HepG2 (cell line): ENCODE measurements around the gene NAPSA. TPM values are rescaled to one million over a fixed set of nuclear protein-coding genes. Genes with fewer than 3 reads are reported as not detected.

ENCODE experiments used
- BRD4 ChIP-seq: sonication (generic); formaldehyde crosslinking; IDR thresholded peaks from 2 replicates; pipeline ENCODE4 v1.4.0; 2020; ENCODE audit warnings: missing genetic modification reagents
- ELF4 ChIP-seq: sonication (generic); formaldehyde crosslinking; IDR thresholded peaks from 2 replicates; pipeline ENCODE4 v1.5.0; 2020; ENCODE audit warnings: missing genetic modification reagents, mild to moderate bottlenecking, moderate library complexity, borderline replicate concordance
- GATAD1 ChIP-seq: IDR thresholded peaks from 2 replicates; pipeline ENCODE4 v1.6.1; 2016; ENCODE audit warnings: missing genetic modification reagents, missing compliant biosample characterization
- REL ChIP-seq: sonication (generic); formaldehyde crosslinking; conservative IDR thresholded peaks from 2 replicates; pipeline ENCODE4 v1.8.0; 2022; ENCODE audit warnings: mild to moderate bottlenecking, missing genetic modification reagents, moderate library complexity
- REXO4 ChIP-seq: sonication (generic); formaldehyde crosslinking; IDR thresholded peaks from 2 replicates; pipeline ENCODE4 v1.8.0; 2022; ENCODE audit warnings: missing genetic modification reagents, mild to moderate bottlenecking, borderline replicate concordance
- RFXANK ChIP-seq: IDR thresholded peaks from 2 replicates; pipeline ENCODE4 v1.6.1; 2016
- RORA ChIP-seq: sonication (generic); formaldehyde crosslinking; IDR thresholded peaks from 2 replicates; pipeline ENCODE4 v1.5.0; 2020; ENCODE audit warnings: mild to moderate bottlenecking, missing genetic modification reagents, moderate library complexity
- TP53 ChIP-seq: sonication (generic); formaldehyde crosslinking; conservative IDR thresholded peaks from 2 replicates; pipeline ENCODE4 v1.4.0; 2020; ENCODE audit warnings: missing genetic modification reagents
- XBP1 ChIP-seq: sonication (generic); formaldehyde crosslinking; IDR thresholded peaks from 2 replicates; pipeline ENCODE4 v1.5.0; 2020; ENCODE audit warnings: missing genetic modification reagents
- ZNF12 ChIP-seq: sonication (generic); formaldehyde crosslinking; IDR thresholded peaks from 2 replicates; pipeline ENCODE4 v1.5.0; 2020; ENCODE audit warnings: missing genetic modification reagents
- ZNF17 ChIP-seq: sonication (generic); formaldehyde crosslinking; IDR thresholded peaks from 2 replicates; pipeline ENCODE4 v1.5.0; 2020; ENCODE audit warnings: mild to moderate bottlenecking, missing genetic modification reagents
- ZNF543 ChIP-seq: sonication (generic); formaldehyde crosslinking; IDR thresholded peaks from 2 replicates; pipeline ENCODE4 v1.4.0; 2020; ENCODE audit warnings: mild to moderate bottlenecking, missing genetic modification reagents
- ZNF749 ChIP-seq: sonication (generic); formaldehyde crosslinking; IDR thresholded peaks from 2 replicates; pipeline ENCODE4 v1.8.0; 2022; ENCODE audit warnings: mild to moderate bottlenecking, missing genetic modification reagents, moderate library complexity, borderline replicate concordance
- ZNF773 ChIP-seq: sonication (generic); formaldehyde crosslinking; IDR thresholded peaks from 2 replicates; pipeline ENCODE4 v1.4.0; 2020; ENCODE audit warnings: missing genetic modification reagents, borderline replicate concordance
- ZNF781 ChIP-seq: sonication (generic); formaldehyde crosslinking; IDR thresholded peaks from 2 replicates; pipeline ENCODE4 v1.5.1; 2020; ENCODE audit warnings: borderline replicate concordance, mild to moderate bottlenecking, missing genetic modification reagents; ENCODE audit errors: not compliant biosample characterization
- ZNF841 ChIP-seq: sonication (generic); formaldehyde crosslinking; IDR thresholded peaks from 2 replicates; pipeline ENCODE4 v1.8.1; 2023; ENCODE audit warnings: missing genetic modification reagents, borderline replicate concordance
- ZSCAN21 ChIP-seq: sonication (generic); formaldehyde crosslinking; IDR thresholded peaks from 2 replicates; pipeline ENCODE4 v1.8.0; 2022; ENCODE audit warnings: mild to moderate bottlenecking, missing genetic modification reagents, moderate library complexity, borderline replicate concordance
- polyA plus RNA-seq, 8 experiments: library from polyadenylated mRNA; depleted of rRNA in 3 of 8; stranded (reverse) in 7 of 8; unstranded in 1 of 8; fragments of >200 nt; fragmentation: Illumina TruSeq in 4 of 8; extraction: Trizol in 4 of 8; gene quantifications; 2 replicates each; pipeline versions ENCODE4 v1.2.1 to v1.2.3, GENCODE V29; 2011 to 2016; ENCODE audit warnings: low read depth in 4 of 8, missing spikeins in 1 of 8, mixed read lengths in 1 of 8; ENCODE audit not compliant: insufficient read depth in 1 of 8
- total RNA-seq, 5 experiments: library from RNA; depleted of rRNA; stranded (reverse); fragments of >200 nt; fragmentation: Illumina TruSeq; extraction: Trizol; gene quantifications; 2 replicates each; pipeline ENCODE4 v1.2.3, GENCODE V29; 2016; ENCODE audit warnings: low read depth in 1 of 5
- TF ChIP-seq, protein P1 (sequence below): sonication (generic); formaldehyde crosslinking; IDR thresholded peaks from 2 replicates; pipeline ENCODE4 v1.8.1; 2023; ENCODE audit warnings: missing genetic modification reagents, mild to moderate bottlenecking, borderline replicate concordance
- TF ChIP-seq, protein P2 (sequence below): sonication (generic); formaldehyde crosslinking; IDR thresholded peaks from 2 replicates; pipeline ENCODE4 v1.4.0; 2020; ENCODE audit warnings: missing genetic modification reagents
- TF ChIP-seq, protein P3 (sequence below): sonication (generic); formaldehyde crosslinking; conservative IDR thresholded peaks from 2 replicates; pipeline ENCODE4 v1.8.1; 2023; ENCODE audit warnings: missing genetic modification reagents
- TF ChIP-seq, protein P4 (sequence below): sonication (generic); formaldehyde crosslinking; IDR thresholded peaks from 2 replicates; pipeline ENCODE4; 2020; ENCODE audit warnings: missing genetic modification reagents, mild to moderate bottlenecking, borderline replicate concordance

The NAPSA gene
- total and polyA plus RNA-seq, 2 of the 13 experiments (the other 11 are each of a cell fraction or from before 2014, with no cell fraction given): not detected

DNA sequence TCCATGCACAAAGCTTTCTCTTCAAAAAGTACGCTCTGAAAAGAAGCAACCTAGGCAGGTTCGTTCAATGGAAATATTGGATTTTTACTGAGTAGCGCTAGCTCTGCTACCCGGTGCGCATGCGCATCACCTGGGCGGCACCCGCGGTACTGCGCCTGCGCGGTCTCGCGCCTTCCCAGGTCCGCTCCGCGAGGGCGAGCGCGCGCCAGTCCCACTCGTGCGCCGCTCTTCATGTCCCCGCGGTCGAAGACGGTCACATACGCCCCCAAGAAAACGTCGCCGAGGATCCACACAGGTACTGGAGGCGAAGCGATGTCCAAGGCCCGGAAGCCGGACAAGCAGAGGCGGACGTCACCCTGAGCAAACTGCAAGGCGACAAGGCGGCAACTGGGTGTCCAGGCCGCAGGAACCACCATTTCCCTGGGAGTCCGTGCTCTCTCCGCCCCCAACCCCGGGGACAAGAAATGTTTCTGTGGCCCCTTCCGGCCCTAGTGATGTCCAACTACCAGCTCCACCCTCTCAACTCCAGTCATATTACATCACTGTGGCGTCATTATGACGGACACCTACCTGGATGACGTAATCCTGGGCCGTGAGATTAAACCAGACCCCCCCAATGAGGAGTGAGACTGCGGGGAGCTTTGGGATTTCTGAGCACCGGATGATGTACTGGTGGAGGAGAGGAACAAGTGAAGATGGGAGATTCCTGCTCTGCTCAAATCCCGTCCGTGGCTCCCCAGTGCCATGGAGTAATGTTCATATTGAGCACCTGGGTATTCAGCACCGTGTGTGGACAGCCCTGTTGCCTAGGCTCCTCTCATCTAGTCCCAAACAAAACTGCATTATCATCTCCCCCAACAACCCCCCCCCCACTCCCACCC is 31.5 kb downstream of the NAPSA start (continued):
- TF ChIP-seq, protein P1, sequence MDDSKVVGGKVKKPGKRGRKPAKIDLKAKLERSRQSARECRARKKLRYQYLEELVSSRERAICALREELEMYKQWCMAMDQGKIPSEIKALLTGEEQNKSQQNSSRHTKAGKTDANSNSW (CRISPR knock-in tag): 0 out of 2 replicates have a peak, but pooled peaks have one; percentile 90
- TF ChIP-seq ELF4 (CRISPR knock-in tag) (no peak), TP53 (CRISPR knock-in tag) (0 out of 2 replicates have a peak, but pooled peaks have one; percentile 45), BRD4 (CRISPR knock-in tag) (peak; percentile 65; the same call in 1 of the 2 replicates), RORA (CRISPR knock-in tag) (no peak), ZNF543 (CRISPR knock-in tag) (0 out of 2 replicates have a peak, but pooled peaks have one; percentile 32), ZNF841 (no peak), ZSCAN21 (peak; percentile 74), GATAD1 (CRISPR knock-in tag) (peak; percentile 63; the same call in 1 of the 2 replicates), ZNF749 (0 out of 2 replicates have a peak, but pooled peaks have one; percentile 70), XBP1 (0 out of 2 replicates have a peak, but pooled peaks have one; percentile 30), ZNF17 (CRISPR knock-in tag) (no peak), RFXANK (CRISPR knock-in tag) (peak; percentile 62; the same call in 1 of the 2 replicates), REXO4 (CRISPR knock-in tag) (0 out of 2 replicates have a peak, but pooled peaks have one; percentile 50), ZNF781 (CRISPR knock-in tag) (peak; percentile 86), REL (CRISPR knock-in tag) (0 out of 2 replicates have a peak, but pooled peaks have one; percentile 77), ZNF12 (CRISPR knock-in tag) (no peak), ZNF773 (CRISPR knock-in tag) (peak; percentile 95)
- TF ChIP-seq, protein P2, sequence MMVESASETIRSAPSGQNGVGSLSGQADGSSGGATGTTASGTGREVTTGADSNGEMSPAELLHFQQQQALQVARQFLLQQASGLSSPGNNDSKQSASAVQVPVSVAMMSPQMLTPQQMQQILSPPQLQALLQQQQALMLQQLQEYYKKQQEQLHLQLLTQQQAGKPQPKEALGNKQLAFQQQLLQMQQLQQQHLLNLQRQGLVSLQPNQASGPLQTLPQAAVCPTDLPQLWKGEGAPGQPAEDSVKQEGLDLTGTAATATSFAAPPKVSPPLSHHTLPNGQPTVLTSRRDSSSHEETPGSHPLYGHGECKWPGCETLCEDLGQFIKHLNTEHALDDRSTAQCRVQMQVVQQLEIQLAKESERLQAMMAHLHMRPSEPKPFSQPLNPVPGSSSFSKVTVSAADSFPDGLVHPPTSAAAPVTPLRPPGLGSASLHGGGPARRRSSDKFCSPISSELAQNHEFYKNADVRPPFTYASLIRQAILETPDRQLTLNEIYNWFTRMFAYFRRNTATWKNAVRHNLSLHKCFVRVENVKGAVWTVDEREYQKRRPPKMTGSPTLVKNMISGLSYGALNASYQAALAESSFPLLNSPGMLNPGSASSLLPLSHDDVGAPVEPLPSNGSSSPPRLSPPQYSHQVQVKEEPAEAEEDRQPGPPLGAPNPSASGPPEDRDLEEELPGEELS (CRISPR knock-in tag): peak; percentile 39; the same call in 1 of the 2 replicates
- TF ChIP-seq, protein P3, sequence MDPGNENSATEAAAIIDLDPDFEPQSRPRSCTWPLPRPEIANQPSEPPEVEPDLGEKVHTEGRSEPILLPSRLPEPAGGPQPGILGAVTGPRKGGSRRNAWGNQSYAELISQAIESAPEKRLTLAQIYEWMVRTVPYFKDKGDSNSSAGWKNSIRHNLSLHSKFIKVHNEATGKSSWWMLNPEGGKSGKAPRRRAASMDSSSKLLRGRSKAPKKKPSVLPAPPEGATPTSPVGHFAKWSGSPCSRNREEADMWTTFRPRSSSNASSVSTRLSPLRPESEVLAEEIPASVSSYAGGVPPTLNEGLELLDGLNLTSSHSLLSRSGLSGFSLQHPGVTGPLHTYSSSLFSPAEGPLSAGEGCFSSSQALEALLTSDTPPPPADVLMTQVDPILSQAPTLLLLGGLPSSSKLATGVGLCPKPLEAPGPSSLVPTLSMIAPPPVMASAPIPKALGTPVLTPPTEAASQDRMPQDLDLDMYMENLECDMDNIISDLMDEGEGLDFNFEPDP: 0 out of 2 replicates have a peak, but pooled peaks have one; percentile 43
- TF ChIP-seq, protein P4, sequence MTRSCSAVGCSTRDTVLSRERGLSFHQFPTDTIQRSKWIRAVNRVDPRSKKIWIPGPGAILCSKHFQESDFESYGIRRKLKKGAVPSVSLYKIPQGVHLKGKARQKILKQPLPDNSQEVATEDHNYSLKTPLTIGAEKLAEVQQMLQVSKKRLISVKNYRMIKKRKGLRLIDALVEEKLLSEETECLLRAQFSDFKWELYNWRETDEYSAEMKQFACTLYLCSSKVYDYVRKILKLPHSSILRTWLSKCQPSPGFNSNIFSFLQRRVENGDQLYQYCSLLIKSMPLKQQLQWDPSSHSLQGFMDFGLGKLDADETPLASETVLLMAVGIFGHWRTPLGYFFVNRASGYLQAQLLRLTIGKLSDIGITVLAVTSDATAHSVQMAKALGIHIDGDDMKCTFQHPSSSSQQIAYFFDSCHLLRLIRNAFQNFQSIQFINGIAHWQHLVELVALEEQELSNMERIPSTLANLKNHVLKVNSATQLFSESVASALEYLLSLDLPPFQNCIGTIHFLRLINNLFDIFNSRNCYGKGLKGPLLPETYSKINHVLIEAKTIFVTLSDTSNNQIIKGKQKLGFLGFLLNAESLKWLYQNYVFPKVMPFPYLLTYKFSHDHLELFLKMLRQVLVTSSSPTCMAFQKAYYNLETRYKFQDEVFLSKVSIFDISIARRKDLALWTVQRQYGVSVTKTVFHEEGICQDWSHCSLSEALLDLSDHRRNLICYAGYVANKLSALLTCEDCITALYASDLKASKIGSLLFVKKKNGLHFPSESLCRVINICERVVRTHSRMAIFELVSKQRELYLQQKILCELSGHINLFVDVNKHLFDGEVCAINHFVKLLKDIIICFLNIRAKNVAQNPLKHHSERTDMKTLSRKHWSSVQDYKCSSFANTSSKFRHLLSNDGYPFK (CRISPR knock-in tag): 0 out of 2 replicates have a peak, but pooled peaks have one; percentile 14
